IMR-90 (cell line): ENCODE results near the gene TXNRD1.

ENCODE experiments used
- CEBPB ChIP-seq: IDR thresholded peaks from 2 replicates; pipeline ENCODE4 v1.6.1; 2012; ENCODE audit warnings: low read depth, low read length, improper control_type of control experiment
- TF ChIP-seq, protein P1 (sequence below): conservative IDR thresholded peaks from 2 replicates; pipeline ENCODE4 v1.5.1; 2012; ENCODE audit warnings: mild to moderate bottlenecking, low read depth, low read length, improper control_type of control experiment

DNA sequence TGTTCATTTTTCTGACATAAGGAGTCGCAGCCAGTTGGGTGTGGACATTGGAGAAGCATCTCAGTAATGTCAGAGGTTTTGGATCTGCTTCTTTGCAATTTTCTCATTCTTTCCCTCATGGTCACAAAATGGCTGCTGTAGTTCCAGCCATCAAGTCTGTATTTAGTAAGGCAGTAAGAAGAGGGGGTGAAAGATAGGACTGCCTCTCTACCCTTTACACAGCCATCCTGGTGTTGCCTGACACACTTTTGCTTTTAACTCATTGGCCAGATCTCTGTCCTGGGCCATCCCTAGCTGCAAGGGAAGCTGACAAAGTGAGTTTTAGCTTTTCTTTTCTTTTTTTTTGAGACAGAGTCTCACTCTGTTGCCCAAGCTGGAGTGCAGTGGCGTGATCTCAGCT lies 154.1 kb downstream of the TXNRD1 start:
- TF ChIP-seq, protein P1, sequence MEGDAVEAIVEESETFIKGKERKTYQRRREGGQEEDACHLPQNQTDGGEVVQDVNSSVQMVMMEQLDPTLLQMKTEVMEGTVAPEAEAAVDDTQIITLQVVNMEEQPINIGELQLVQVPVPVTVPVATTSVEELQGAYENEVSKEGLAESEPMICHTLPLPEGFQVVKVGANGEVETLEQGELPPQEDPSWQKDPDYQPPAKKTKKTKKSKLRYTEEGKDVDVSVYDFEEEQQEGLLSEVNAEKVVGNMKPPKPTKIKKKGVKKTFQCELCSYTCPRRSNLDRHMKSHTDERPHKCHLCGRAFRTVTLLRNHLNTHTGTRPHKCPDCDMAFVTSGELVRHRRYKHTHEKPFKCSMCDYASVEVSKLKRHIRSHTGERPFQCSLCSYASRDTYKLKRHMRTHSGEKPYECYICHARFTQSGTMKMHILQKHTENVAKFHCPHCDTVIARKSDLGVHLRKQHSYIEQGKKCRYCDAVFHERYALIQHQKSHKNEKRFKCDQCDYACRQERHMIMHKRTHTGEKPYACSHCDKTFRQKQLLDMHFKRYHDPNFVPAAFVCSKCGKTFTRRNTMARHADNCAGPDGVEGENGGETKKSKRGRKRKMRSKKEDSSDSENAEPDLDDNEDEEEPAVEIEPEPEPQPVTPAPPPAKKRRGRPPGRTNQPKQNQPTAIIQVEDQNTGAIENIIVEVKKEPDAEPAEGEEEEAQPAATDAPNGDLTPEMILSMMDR, result no peak
- no peak for TF ChIP-seq CEBPB
